Cardiac fibroblast (primary cell): ENCODE measurements around the gene KATNB1.
"Not testable (repeated sequence)": the region's sequence is repeated elsewhere in the genome, so short reads cannot be mapped to it uniquely, and the experiment has no call there.

ENCODE experiments used
- DNase-seq, 2 donors: peaks; one replicate each; pipeline versions ENCODE4 v3.0.0 to v3.0.0-alpha.2; 2010; ENCODE audit warnings: low read depth in 2 of 2
- H3K4me3 ChIP-seq, 2 donors: replicated peaks in 1 of 2; 1 replicate in 1 of 2; 2 replicates in 1 of 2; pipeline ENCODE4 v1.5.1; 2011; ENCODE audit warnings: low read depth in 2 of 2, low read length in 2 of 2, mild to moderate bottlenecking in 2 of 2, moderate library complexity in 1 of 2
- CTCF ChIP-seq: IDR thresholded peaks from one replicate; pipeline ENCODE4 v1.5.1; 2011; ENCODE audit warnings: low read depth, mild to moderate bottlenecking, low read length, inconsistent platforms

Gene KATNB1

GRCh38 chr16:57771141-57771785 is 35.7 kb downstream of the KATNB1 start:
- H3K4me3 ChIP-seq: no peak overlapping the region
- TF ChIP-seq CTCF: no peak

GRCh38 chr16:57773019-57773418 is 37.4 kb downstream of the KATNB1 start:
- no peak for TF ChIP-seq CTCF
- no peak overlapping the region for H3K4me3 ChIP-seq
- no peak for DNase-seq

More at GRCh38 chr16:57771141-57771785, 35.7 kb downstream of the KATNB1 start:
- DNase-seq: no peak

GRCh38 chr16:57773655-57774295 is 38.2 kb downstream of the KATNB1 start:
- DNase-seq: peak in 1 of 2 donors; percentile 19
- TF ChIP-seq CTCF: no peak
- no peak overlapping the region for H3K4me3 ChIP-seq

GRCh38 chr16:57774705-57775285 is 39.2 kb downstream of the KATNB1 start:
- TF ChIP-seq CTCF: no peak
- no peak overlapping the region for H3K4me3 ChIP-seq
- no peak for DNase-seq

GRCh38 chr16:57775661-57776469 is 40.3 kb downstream of the KATNB1 start:
- no peak for TF ChIP-seq CTCF
- DNase-seq: peak in 1 of 2 donors; percentile 29
- H3K4me3 ChIP-seq: no peak overlapping the region

- DNase-seq: no peak
- TF ChIP-seq CTCF: no peak
- no peak overlapping the region for H3K4me3 ChIP-seq
These were observed 43.1 kb downstream of the KATNB1 start for GRCh38 chr16:57778658-57779057.

- not testable (repeated sequence) for DNase-seq, H3K4me3 ChIP-seq
These were observed 44.3 kb downstream of the KATNB1 start for GRCh38 chr16:57779836-57780235.
